Raji (cell line): Measurements from ENCODE around the gene COTL1.

Source experiments
- POLR2A ChIP-seq: IDR thresholded peaks from 2 replicates; pipeline ENCODE4 v1.6.1; 2011; ENCODE audit warnings: low read depth, low read length, control low read depth; ENCODE audit not compliant: insufficient read depth

The COTL1 gene

DNA sequence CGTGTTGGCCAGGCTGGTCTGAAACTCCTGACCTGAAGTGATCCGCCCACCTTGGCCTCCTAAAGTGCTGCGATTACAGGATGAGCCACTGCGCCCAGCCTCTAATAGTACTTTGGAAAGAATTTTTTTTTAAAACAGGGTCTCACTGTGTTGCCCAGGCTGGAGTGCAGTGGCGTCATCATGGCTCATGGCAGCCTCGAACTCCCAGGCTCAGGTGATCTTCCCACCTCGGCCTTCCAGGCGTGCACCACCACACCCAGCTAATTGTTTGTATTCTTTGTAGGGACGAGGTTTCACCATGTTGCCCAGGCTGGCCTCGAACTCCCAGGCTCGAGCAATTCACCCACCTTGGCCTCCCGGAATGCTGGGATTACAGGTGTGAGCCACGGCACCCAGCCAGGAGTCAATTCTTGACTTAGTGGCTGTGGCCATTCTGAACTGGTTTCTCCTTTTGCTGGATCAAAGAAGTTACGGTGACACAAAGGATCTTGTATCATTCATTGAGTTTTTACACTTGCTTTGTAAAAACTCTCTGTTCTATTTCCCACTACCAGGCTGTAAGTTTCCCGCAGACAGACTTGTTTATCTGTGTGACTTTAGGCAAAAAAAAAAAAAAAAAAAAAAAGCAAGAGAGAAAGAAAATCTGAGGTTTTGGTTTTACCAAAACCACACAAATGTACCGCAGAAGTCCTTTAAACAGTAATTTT is 12.7 kb upstream of the COTL1 start:
- TF ChIP-seq POLR2A: no peak

DNA sequence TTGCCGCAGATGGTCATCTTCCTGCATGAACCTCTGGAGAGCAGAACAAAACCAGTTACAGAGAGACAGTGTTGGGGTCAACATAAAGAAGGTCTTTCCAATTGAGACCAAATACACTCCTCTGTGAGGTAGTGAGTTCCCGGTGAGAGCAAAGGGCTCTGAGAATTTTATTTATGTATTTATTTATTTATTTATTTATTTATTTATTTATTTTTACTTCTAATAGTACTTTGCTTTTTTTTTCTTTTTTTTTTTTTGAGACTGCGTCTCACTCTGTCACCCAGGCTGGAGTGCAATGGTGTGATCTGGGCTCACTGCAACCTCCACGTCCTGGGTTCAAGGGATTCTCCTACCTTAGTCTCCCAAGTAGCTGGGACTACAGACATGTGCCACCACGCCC is 12.1 kb upstream of the COTL1 start:
- no peak for TF ChIP-seq POLR2A

DNA sequence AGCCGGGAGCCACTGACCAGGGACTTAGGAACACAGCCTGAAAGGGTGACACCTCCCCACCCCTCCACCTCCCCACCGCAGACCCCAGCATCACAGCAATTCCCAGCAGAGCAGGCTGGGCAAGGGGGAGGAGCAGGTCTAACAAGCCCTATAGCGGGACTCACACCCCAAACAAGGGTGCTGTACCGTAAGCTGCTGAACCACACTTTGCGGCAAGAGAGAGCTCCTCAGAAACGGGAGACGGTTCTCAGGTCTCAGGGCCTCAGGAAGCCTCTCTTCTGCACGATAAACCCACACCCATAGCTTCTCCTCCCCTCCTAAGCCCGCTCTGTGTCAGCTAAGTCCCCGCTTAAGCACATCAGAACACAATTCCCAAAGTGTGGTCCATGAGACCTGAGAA is 11.7 kb upstream of the COTL1 start:
- no peak for TF ChIP-seq POLR2A

DNA sequence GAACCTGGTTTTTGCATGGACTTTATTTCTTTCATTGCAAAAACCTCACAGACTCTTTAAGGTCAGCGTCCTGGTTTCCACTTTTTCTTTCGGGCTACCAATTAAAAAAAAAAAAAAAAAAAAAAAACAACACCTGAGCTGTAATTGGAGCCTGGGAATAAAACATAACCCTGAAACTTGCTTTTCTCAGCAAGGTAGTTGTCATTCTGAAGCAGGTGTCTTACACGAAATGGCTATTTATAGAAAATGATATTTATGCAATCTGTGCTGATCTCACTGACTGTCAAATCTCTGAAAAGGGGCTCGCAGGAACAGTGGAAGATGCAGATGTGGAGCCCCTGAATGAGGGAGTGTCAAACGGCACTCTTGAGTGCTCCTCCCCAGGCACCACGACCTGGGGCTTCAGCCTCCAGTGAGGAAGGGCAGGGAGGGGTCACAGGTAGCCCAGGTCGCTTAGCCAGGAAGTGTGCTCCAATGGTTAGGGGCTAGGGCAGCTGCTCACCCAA is 10.4 kb upstream of the COTL1 start:
- TF ChIP-seq POLR2A: no peak

DNA sequence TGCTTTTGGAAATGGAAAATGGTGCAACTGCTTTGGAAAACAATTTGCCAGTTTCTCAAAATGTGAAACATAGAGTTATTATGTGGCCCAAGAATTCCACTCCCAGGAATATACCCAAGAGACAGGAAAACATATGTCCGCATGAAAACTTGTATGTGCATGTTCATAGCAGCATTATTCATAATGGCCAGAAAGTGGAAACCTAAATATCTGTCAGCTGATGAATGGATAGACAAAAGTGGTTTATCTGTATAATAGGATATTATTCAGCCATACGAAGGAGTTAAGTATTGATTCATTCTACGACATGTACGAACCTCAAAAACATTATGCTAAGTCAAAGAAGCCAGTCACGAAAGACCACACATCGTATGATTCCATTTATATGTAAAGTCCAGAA is 7.7 kb upstream of the COTL1 start:
- no peak for TF ChIP-seq POLR2A

DNA sequence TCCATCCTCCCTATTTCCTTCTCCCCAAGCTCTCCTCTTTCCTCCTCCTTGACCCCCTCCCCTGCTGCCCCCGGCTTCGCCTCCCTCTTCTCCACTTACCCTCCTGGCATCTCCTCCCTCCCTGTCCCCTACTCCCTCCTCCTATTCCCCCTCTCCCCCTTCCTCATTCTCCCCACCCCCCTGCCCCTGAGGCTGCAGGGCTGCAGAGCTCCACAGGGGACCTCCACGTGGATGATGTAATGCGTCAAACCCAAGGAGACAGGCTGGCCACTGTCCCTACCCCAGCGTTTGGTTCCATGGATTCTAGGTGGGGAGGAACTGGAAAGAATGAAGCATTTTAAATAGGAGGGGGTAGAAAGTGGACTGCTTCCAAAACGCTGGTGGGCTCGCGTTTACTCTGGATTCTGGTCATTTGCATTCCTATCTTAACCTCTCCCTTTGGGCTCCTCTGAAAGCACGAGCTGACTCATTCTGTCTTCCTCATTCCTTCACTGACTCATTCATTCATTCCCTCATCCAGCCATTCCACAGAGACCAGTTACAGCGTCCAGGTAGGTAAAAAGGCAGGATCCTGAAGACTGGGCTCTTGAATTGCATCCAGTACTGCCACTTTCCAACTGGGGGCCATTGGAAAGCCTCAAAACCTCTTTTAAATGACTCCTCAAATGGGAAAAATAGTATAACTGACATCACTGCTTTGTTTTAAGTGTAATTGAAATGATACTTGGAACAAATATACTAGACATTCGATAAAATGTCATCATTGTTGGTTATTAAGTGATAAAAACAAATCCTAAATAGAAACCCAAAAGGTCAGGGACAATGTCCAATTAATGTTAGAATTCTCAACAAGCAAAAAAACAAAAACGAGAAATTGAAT is 943 bp upstream of the COTL1 start:
- no peak for TF ChIP-seq POLR2A

DNA sequence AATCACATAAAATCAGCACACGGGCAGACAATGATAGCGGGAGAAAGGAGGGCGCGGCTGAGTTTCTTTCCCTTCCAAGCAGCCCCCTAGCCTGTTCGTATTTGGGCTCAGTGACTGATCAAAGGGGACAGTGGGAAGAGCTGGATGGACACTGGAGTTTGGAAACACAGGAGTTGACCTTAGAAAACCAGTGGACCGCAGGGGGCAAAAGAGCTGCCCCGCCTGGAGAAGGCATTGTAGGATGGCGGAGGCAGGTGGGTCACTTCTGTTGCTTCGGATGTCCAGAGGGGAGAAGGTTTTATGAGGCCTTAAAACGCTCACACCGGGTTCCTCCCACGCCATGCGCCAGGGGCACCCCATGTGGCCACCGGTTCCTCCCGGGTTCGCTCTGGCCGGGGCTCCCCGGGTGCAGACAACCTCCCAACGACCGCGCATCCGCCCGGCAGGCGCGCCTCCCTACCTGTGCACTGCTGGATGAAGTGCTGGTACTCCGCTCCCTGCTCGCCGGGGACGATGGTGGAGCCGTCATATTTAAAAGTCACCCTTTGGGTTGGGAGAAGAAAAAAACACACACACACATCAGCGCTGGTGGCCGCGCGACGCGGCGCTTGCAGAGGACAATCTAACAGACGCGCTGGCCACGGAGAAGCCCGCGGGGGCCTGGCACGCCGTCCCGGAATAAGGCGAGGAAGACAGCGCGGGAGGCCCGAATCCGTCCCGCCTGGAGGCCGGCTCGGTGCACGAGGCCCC is 662 bp downstream of the COTL1 start:
- no peak for TF ChIP-seq POLR2A

DNA sequence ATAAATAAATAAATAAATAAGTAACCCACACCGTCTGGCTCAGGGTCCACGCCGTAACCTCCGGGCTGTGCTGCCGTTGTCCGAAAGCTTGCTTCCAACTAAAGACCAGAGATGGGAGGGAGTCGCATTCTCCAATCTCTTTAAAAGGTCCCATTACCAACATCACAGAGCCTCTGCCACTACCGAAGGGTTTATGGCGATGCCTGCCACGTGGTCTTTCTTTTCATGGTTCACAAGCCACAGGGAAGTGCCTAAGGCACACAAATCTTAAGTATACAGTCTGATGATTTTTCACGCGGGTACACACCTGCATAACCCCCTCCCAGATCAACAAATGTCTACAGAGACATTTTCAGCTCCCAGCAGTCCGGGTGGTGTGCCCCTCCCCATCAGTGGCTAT is 1.4 kb downstream of the COTL1 start:
- TF ChIP-seq POLR2A: peak; percentile 44; the same call in 1 of the 2 replicates

DNA sequence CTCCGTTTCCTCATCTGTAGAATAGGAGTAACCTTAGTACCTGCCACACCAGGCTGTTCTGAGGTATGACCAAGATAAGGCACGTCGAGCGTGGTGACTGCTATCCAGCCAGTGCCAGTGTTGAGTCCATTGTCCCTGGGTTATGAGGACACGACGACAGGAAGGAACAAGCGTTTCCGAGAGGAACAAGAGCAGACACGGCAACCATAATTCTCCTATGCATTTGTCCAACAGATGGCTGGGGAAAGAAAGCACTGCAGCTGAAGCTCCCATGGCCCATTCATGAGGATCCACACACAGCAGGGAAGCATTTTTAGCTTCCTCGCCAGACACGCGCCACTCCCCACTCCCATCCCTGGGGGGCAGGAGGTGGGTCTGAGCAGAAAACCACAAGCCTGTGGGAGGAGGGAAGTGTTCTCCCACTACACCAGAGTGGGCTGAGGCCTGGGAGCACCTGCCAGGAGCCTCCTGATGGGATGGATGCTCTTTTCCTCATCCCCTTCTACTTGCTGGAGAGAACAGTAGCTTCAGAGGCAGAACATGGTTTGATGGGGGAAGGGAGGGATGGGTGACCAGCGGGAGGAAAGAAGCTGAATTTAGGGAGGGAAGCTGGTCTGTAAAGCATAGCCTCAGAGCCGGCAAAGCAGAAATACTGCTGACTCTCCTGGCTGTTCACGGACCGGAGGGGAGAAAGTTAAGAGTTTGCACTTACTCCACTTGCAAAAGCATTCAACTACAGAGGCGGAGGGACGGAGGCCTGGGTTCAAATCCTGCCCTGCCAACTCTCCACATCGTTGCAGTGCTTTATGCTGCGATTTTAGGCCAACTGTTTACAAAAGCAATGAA is 2.7 kb downstream of the COTL1 start:
- TF ChIP-seq POLR2A: no peak

DNA sequence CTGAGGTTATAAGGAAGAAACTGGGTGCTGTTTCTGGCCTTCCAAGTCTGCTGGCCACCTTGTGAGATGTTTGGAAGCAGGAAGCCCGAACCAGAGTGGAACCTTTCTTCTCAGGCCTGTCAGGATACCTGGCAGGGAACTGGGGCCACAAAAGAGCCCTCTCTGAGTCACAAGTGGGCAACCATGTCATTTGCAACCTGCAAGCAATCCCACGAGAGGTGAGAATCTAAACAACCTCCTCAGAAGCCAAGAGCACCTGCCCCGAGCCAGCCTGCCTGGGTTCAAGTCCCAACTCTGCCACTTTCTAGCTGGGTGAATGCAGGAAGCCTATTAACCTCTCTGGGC is 3.3 kb downstream of the COTL1 start:
- TF ChIP-seq POLR2A: no peak

DNA sequence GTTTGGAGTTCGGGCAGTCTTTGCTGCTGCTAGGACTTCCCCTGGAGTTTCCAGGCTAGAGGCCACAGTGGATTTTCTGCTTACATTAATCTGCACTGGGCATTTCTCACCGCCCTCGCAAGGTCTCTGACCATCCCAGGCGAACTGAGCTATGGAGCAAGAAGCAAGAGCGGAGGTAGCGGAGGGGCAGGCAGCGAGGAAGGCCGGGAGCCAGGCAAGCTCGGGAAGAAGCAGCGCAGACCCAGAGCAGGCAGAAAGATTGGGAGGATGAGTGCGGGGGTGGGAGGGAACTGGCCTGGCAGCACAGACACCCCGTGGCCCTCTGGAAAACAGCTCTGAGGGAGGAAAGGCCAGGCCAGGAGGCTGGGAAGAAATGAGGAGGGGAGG is 3.8 kb downstream of the COTL1 start:
- TF ChIP-seq POLR2A: no peak

DNA sequence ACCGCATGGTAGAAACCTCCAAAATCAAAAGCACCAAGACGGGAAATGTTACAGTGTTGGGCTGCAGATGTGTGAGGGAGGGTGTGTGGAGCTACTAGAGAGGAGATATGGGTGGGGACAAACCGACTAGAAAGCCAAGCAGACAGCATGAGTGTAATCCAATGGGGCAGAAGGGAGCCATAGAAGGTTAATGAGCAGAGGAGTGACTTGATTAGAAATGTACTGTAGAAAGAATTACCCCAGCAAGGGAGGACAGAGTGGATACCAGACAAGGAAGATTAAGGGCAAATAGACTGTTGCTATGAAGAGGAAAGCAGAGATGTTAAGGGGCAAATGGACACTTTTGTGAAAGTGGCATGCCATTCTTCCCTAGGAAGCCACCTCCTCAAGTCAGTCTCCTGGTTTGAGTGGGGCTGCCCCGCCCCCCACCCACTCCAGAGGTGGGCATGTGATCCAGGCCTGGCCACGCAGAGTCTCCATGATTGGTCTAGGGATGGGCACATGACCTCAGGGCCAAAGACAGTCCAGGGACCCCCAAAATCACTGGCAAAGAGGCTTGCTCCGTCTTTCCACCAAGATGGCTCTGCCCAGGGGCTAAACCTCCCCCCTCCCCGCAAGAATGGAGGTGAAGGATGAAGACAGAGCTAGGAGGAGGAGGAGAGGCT is 4.3 kb downstream of the COTL1 start:
- no peak for TF ChIP-seq POLR2A

DNA sequence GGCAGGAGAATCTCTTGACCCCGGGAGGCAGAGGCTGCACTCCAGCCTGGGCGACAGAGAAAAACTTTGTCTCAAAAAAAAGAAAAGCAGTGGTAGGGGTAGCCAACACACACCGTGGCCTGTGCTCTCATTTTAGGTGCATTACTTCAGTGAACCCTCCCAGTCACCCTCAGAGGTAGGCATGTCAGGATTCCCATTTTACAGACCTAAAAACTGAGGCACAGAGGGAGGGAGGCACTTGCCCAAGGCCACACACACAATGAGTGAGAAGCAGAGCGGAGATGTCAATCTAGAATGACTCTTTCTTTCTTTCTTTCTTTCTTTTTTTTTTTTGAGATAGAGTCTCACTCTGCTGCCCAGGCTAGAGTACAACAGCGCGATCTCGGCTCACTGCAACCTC is 5.2 kb downstream of the COTL1 start:
- TF ChIP-seq POLR2A: no peak

DNA sequence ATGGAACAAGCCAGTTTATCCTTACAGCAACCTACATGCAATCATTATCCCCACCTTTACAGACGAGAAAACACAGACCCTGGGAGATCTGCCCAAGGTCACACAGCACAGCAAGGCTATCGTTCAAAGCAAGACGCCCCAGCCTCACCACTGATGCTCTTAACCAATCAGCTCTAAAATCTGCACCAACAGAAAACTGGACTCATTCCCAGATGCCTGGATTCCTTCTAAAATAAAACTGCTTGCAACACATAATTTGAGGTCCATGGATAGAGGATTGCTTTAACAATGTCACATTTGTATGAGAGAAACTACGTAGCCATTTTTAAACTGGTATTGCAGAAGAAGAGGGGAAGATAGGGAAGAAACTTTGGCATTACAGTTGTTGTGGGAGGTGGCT is 6.8 kb downstream of the COTL1 start:
- TF ChIP-seq POLR2A: no peak
